Measurements from ENCODE around the gene RUNDC1.
"Not testable (repeated sequence)": the region's sequence is repeated elsewhere in the genome, so short reads cannot be mapped to it uniquely, and the experiment has no call there.

The RUNDC1 gene

GRCh38 chr17:42980274-42980765 is at the start of gene RUNDC1:
RUNDC1 (plus strand) TSS chr17:42980565; CDS start chr17:42980577, 12 bp downstream.
- DNase-seq: peak; percentile 85

DNA sequence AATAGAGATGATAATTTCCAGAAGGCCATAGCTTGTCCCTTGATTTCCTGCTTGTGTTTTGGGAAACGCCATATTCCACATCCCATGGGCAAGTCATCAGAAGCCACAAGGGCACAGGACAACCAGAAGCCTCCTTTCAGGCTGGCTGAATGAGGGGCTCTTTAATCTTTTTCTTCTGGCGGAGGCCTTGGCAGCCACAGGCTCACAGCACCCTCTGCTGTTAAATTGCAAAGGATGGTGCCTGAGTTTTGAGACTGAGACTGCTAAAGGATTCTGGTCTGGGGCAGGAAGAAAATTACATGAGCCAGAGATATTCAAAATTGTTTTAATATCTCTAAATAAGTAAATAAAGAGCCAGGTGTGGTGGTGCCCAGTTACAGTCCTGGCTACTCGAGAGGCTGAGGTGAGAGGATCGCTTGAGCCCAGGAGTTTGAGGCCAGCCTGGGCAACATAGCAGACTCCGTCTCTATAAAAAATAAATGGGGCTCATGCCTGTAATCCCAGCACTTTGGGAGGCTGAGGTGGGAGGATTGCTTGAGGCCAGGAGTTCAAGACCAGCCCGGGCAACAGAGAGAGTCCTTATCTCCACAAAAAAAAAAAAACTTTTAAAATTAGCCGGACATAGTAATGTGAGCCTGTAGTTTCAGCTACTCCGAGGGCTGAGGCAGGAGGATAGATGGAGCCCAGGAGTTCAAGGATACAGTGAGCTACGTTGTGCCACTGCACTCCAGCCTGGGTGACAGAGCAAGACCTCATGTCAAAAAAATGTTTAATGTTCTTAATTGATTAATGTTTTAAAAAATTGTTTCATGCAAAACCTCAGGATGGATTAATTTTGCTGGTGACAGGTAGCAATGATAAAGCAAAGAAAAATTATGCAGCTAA is 42.4 kb upstream of the RUNDC1 start:
- DNase-seq: peak; percentile 50

GRCh38 chr17:42944211-42944610 is 36.2 kb upstream of the RUNDC1 start:
- no peak for DNase-seq

DNA sequence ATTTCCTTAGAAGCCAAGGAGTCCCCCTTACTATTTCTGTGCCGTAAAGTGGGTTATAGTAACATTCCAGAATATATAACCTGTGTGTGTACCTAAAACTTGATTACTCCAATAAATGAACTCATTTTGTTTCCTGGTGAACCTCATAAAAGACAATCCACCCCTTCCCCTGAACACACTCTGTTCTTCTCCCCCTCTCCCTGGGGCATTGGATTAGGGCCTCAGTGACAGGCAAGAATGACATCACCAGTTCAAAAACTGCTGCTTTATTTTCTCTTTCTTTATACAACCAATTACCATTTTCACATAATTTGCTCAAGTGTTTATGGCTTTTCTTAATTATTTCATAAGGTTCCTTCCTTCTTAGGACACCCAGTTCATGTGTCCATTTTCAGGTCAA is 33.6 kb upstream of the RUNDC1 start:
- DNase-seq: no peak

DNA sequence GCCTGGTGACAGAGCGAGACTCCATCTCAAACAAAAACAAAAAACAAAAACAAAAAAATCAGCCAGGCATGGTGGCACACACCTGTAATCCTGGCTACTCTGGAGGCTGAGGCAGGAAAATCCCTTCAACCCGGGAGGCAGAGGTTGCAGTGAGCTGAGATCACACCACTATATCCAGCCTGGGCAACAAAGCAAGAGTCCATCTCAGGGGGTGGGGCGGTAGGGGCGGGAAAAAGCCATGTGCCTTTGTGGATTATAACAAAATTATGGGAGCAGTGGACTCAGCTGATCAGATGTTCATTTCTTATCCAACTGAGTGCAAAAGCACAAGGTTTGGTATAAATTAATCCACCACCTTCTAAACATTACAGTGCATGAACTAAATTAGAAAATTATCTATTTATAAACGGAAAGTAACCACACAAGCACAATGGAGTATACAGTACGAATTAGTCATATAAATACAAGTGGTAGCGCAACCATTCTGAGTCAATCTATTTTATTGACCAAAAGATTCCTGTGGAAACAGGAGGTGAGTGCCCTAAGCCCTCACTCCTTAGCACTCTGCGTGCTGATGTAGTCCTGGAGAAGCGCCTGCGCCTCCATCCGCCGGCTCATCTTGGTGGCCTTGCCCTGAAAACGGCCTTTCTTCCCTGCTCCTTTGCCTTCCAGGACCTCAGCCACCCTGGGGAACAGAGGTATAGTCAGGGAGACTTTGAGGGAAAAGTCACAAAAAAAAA is 30.2 kb upstream of the RUNDC1 start:
- no peak for DNase-seq

DNA sequence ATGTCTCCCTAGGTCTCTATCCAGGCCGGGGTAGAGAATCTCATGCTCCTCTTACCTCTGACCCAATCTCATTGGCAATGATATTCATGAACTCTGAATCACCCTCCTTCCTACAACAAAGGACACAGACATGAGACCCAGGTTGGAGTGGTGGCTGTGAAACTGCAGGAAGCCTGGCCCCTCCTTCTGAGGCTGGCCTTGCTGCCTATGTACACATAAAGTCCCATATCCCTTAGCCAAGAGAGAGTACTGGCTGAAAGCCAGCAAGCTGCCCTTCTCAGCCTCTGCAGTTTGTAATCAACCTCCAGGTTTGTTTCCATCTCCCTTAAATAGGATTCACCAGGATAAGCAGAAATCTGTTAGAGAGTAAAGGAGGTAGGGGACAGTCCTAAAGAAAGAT is 26.7 kb upstream of the RUNDC1 start:
- no peak for DNase-seq

DNA sequence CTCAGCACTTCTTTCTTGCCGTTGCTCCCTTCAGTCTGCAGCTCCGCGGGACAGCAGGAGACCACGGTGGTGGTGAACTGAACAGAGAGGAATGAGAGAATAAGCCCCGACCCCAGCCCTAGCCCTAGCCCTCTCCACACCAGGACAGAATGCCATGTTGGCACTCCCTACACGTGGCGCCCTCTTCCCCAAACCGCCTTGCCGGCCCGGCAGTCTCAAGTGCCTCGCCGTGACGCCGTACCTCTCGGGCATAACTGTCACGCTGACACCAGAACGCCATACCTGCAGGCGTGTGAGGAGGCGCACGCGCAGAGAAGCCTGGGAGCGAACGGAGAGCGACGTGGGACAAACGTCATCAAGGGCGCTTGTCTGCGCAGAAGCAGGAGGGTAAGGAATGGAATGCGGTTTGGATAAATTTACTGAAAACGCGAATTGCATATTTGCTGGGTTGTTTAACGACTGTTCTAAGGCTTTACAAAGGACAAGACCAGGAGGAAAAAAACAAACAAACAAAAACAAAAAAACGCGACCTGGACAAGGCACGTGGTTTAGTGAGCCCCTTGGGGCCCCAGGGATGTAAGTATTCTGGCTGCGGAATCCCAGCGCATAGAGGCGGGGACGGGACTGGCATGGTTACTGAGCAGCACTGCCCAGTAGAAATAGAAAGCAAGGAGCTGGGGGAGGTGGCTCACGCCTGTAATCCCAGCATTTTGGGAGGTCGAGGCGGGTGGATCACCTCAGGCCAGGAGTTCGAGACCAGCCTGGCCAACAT is 16.0 kb upstream of the RUNDC1 start, which contains the start of gene AARSD1:
Gene AARSD1, minus strand, starts transcription at position 294 of the 772 bp plus-strand sequence. Its CDS starts 14 bp downstream, at position 280.
- peak; percentile 93 for DNase-seq

GRCh38 chr17:42967925-42968324 is 12.4 kb upstream of the RUNDC1 start:
- DNase-seq: no peak

DNA sequence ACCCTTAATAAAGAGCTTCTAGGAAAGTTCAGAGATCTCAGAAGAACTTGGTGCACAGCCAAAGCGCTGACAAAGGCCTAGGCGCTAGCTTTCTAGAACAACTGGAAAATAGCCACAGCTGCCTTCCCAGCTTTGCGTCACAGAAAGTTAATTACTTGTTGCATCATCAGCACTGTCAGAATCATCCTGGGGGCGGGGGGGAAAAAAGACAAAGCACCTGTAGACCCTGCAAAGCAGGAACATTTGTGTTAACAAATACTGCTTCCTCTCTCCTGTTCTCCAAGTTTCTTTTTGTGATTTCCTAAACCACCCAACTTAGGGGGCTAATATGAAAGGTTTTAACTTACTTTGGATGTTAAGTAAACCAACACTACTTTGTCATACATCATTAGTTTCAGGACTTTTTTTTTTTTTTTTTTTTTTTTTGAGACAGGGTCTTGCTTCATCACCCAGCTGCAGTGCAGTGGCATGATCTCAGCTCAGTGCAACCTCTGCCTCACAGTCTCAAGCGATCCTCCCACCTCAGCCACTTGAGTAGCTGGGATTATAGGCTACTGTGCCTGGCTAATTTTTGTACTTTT is 11.3 kb upstream of the RUNDC1 start:
- peak; percentile 5 for DNase-seq

GRCh38 chr17:42971589-42971988 is 8.8 kb upstream of the RUNDC1 start:
- DNase-seq: no peak

- not testable (repeated sequence) for DNase-seq
Measured at GRCh38 chr17:42973323-42973722, 7.0 kb upstream of the RUNDC1 start.

- no peak for DNase-seq
Measured at GRCh38 chr17:42975265-42975664, 5.1 kb upstream of the RUNDC1 start.

DNA sequence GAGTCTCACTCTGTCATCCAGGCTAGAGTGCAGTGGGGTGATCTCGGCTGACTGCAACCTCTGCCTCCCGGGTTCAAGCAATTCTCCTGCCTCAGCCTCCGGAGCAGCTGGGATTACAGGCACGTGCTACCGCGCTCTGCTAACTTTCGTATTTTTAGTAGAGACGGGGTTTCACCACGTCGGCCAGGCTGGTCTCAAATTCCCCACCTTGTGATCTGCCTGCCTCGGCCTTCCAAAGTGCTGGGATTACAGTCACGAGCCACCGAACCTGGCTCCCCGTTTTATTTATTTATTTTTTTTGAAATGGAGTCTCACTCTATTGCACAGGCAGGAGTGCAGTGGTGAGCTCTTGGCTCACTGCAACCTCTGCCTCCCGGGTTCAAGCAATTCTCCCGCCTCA is 4.7 kb upstream of the RUNDC1 start:
- not testable (repeated sequence) for DNase-seq

DNA sequence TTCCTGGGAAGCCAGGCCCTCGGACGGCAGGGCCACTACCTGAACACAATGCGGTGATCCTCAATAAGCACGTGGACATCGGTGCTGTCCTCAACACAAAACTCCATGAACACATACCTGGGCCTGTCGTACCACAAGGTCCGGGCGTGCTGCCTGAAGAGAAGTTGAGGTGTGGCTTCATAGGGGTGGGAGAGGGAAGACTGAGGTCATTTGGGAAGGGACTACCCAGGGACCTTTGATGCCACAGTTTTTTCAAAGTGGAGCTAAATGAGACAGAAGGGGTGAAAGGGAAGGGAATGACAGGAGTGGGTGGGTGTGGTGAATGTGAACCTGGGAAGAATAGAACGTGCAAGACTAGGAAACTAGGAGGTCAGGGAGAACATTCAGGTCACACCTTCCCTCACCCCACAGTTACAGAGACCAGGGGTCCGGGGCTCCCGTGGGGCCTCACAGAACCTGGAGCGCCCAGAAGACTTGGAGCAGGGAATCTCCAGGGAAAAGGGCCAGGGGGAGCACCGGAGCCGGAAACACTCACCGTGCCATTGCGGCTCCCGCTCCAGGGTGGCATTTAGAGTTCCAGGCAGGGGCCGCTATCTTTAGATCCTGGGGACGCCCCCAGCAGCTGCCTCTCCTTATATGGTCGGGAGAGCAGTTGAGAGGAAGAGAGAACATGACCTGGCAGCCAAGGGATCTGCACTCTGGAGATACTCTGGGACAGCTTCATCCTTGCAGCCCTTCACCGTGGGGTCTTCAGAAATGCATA is 673 bp upstream of the RUNDC1 start, which contains the start of gene PTGES3L:
Gene PTGES3L, minus strand, starts transcription at position 570 of the 763 bp plus-strand sequence. Its CDS starts 27 bp downstream, at position 543.
- DNase-seq: peak; percentile 64

DNA sequence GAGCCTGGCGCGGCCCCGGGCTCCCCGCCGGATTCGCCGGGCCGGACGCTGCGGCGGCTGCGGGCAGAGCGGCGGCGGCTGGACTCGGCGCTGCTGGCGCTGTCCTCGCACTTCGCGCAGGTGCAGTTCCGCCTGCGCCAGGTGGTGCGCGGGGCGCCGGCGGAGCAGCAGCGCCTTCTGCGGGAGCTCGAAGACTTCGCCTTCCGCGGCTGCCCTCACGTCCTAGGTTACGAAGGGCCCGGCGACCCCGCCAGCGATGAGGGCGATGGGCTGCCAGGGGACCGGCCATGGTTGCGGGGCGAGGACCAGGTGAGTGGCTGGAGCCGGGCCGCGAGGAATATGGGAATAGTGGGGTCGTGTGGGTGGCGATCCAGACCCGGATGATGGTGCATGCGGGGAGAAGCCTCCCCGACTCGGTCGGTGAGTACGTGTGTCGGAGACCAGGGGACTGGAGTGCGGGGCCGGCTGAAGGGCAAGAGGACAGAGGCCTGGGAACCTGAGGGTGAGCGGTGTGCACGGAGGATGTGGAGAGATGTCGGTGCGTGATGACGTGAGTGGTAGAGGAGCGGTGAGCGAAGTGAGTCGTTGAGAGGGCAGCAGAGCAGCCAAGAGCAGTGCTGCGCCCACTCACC is 517 bp downstream of the RUNDC1 start:
- DNase-seq: peak; percentile 34

- no peak for DNase-seq
Measured at GRCh38 chr17:42982266-42982665, 1.9 kb downstream of the RUNDC1 start.

DNA sequence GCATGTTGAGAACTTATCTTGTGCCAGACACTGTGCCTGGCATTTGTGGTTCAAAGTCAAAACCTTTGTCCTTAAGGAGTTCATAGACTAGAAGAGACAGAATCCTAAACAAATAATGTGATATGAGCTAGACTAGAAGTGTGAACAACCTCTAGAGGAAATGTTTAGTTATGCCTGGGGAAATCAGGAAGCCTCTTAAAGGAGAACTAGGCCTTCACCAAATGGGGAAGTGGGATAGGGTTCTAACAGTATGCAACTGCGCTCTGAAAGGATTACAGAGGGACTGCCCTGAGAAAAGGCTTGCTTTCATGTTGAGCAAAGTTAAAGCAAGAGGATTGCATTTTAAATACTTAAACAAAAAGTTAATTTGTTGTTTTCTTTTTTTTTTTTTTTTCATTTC is 4.9 kb downstream of the RUNDC1 start:
- DNase-seq: no peak

GRCh38 chr17:42989141-42989540 is 8.8 kb downstream of the RUNDC1 start:
- DNase-seq: no peak

GRCh38 chr17:42989726-42990652 is 9.6 kb downstream of the RUNDC1 start:
- peak; percentile 64 for DNase-seq

DNA sequence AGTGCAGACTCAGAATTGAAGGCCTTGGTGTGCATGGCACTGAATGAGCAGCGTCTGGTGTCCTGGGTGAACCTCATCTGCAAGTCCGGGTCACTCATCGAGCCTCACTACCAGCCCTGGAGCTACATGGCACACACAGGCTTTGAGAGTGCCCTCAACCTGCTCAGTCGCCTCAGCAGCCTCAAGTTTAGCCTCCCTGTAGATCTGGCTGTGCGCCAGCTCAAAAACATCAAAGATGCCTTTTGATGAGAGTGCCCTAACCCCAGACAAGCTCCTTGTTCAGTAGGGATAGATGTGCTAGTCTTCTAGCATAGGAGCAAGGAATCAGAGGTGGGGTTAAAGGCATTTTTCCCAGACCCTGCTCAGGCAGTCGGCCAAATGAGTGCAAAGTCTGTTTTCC is 11.1 kb downstream of the RUNDC1 start:
- no peak for DNase-seq

Measured in fibroblast of skin of right quadriceps (primary cell).